Sciatic nerve (tissue), 2 donors: Measurements from ENCODE around the gene IL1B. TPM values are rescaled to one million over a fixed set of nuclear protein-coding genes. Genes with fewer than 3 reads are reported as not detected.
"Not testable (repeated sequence)": the region's sequence is repeated elsewhere in the genome, so short reads cannot be mapped to it uniquely, and the experiment has no call there.

Source experiments
- ATAC-seq: fragments of 200-7000 bp; cut with Tn5 transposase; one replicate; pipeline ENCODE4 v1.9.1; 2020; ENCODE audit warnings: mild to moderate bottlenecking, moderate library complexity
- DNase-seq: peaks from one replicate; pipeline ENCODE4 v3.0.0-alpha.2; 2020; ENCODE audit warnings: low spot score
- intact Hi-C: fragments of 100-400 bp; cut with DNase I; formaldehyde crosslinking; loops from one replicate; pipeline ENCODE4 v1.14.2; 2022
- total RNA-seq: library from RNA; stranded (reverse); fragmentation: NEBNext Ultra II Directional; extraction: Animal tissue kit (Norgen Biotek cat#: 25700); gene quantifications from one replicate; pipeline ENCODE4 v1.2.1, GENCODE V29; 2021
- donor health status: DM: no; HTN: no; CAD: no.
- donor health status: DM: no; HTN: no; CAD: no.

The IL1B gene
- total RNA-seq, 1 donor from 2014 or later, result 23.6 TPM

DNA sequence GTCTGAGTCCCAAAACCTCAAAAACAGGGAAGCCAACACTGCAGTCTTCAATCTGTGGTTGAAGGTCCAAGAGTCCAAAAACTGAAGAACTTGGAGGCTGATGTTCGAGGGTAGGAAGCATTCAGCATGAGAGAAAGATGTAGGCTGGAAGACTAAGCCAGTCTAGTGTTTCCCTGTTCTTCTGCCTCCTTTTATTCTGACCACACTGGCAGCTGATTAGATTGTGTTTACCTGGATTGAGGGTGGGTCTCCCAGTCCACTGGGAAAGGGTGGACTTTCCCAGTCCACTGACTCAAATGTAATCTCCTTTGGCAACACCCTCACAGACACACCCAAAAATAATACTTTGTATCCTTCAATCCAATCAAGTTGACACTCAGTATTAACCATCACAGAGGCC, 27.5 kb upstream of the IL1B start:
- DNase-seq (no peak), ATAC-seq (no peak)
- intact Hi-C loops, result no loop called here

DNA sequence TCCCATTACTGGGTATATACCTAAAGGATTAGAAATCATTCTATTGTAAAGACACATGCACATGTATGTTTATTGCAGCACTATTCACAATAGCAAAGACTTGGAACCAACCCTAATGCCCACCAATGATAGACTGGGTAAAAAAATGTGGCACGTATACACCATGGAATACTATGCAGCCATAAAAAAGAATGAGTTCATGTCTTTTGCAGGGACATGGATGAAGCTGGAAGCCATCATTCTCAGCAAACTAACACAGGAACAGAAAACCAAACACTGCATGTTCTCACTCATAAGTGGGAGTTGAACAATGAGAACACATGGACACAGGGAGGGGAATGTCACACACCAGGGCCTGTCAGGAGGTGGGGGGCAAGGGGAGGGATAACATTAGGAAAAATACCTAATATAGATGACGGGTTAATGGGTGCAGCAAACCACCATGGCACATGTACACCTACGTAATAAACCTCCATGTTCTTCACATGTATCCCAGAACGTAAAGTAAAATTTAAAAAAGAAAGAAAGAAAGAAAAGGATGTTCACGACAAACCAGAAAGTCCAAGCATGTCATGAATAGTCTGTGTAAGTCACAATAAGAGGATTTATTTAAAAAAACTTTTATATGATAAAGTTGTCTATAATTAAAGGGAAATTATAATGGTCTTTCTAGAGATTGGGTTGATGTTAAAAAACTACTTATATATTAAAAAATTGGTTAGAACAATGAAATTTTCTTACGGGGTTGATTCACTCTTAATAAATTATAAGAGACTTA, 23.0 kb upstream of the IL1B start:
- intact Hi-C loops, ATAC-seq, DNase-seq: not testable (repeated sequence)

- intact Hi-C loops, result no loop called here
- ATAC-seq, result no peak
- no peak for DNase-seq
Measured at GRCh38 chr2:112850588-112850987, 14.0 kb upstream of the IL1B start.

DNA sequence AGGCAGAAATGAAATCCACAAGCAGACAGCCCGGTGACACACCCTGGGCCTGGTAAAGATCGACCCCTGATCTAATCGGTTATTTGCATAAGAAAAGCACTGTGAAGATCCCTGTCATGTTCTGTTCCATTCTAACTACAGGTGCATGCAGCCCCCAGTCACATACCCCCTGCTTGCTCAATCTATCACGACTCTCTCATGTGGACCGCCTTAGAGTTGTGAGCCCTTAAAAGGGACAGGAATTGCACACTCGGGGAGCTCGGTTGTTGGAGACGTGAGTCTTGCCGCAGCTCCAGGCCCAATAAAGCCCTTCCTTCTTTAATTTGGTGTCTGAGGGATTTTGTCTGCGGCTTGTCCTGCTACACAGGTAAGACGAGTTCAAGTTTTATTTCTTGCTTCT, 13.4 kb upstream of the IL1B start:
- no peak for DNase-seq
- intact Hi-C loops, result no loop called here

GRCh38 chr2:112848833-112849232, 12.3 kb upstream of the IL1B start:
- ATAC-seq, result no peak
- no peak for DNase-seq
- intact Hi-C loops, result no loop called here

More for the DNA sequence above, 13.4 kb upstream of the IL1B start:
- no peak for ATAC-seq

DNA sequence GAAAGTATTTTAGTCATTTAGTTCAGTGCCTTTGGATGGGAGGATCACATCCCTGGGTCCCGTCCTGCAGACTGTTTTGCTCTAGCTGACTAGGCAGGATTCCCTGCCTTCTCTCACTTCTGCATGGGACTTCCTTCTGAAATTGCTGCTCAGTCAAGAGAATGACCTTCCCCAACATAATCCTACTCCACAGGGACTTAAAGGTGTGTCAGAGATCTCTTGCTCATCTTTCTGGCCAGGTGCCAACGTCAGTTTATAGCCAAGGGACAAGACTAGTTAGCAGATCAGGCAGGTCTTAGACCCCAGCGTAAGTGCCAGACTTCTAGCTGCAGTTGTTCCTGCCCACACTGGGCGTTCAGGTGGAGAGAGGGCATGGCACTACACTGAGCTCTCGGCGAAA, 9.5 kb upstream of the IL1B start:
- no peak for ATAC-seq
- intact Hi-C loops, result no loop called here
- DNase-seq, result no peak

DNA sequence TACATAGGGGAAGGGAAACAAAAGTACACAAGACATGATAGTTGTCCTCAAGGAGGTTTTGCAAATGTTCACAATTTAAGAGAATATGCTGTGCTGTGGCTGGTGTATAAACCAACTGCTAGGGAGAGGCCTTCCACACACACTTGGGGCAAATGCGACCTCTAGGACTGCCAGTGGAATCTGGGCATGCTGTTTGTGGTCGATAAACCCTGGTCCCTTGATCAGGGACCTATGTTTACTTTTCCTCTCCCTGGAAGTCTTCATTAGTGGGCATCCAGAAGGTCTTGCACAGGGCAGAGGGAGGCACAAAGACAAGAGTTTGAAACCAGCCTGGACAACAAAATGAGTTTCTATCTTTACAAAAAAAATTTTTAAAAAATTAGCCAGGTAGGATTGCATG, 7.3 kb upstream of the IL1B start:
- ATAC-seq (no peak), DNase-seq (no peak)
- intact Hi-C loops, result no loop called here

DNA sequence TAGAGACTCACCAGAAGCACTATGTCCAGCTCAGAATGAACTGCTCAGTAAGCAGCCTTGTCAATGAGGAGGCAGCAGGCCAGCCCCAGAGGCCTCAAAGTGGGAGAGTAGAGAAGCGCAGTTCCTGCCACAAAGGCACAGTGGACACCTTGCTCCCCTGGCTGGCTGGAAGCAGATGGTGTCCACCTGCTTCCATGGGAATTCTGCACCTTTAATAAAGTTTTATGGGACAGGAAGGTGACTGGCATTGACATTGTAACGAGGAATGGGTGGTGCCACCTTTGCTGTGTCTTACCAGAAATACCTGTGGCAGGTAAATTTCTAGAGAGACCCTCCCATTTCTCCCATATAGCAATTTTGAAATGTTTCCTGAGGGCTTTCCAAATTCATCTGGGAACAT, 6.7 kb upstream of the IL1B start:
- DNase-seq, result no peak
- intact Hi-C loops, result no loop called here
- no peak for ATAC-seq

- no peak for DNase-seq
- intact Hi-C loops, result no loop called here
- ATAC-seq, result peak; percentile 51
Measured at GRCh38 chr2:112841295-112842044, 4.9 kb upstream of the IL1B start.

DNA sequence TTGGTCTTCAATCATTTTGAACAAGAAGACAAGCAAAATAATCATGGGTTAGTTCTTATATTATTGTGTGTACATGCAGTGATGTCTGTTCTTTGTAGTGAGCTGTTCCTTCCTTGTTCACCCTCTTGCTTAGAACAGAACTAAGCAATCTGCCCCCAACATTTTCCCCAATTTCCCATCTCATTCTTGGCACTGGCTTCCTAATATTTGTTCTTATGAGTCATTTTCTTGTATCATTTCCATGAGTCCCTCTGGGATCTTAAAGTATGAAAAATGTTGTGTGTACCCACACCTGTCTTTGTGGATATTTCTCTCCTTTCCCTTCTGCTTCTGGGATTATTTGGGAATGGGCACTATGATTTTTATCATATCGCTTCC, 3.5 kb upstream of the IL1B start:
- intact Hi-C loops, result no loop called here
- no peak for DNase-seq
- no peak for ATAC-seq

- intact Hi-C loops, result no loop called here
Measured at GRCh38 chr2:112839407-112840067, 3.0 kb upstream of the IL1B start.

GRCh38 chr2:112836163-112836560, 417 bp downstream of the IL1B start:
- ATAC-seq, result no peak

More at GRCh38 chr2:112839407-112840067, 3.0 kb upstream of the IL1B start:
- DNase-seq (no peak), ATAC-seq (peak; percentile 59)

DNA sequence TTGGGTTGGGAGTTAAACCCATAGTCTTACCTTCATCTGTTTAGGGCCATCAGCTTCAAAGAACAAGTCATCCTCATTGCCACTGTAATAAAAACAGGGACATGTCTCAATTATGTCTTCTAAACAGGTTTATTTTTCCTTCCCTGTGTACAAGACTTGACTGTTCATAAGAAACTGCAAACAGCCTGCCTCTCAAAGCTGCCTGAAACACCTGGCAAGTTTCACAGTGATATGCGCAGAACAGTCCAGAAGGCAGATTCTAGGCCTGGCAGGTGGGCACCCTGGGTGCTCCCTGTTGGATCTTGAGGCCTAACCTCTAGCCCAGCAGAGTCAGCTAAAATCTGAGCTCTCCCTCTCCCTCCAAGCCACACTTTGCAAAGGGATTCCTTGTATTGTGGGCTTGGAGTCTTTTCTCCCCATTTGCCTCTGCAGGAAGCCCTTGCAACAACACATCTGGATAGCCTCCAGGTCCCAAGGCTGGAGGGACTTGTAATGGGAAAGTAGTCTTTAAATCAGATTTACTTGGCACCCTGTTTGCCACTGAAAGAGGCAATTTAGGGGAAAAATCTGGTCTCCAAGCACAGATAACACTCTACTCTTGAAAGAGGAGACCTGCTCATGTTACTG, 930 bp downstream of the IL1B start:
- DNase-seq (no peak), ATAC-seq (no peak)
- intact Hi-C loops, result no loop called here

More at GRCh38 chr2:112836163-112836560, 417 bp downstream of the IL1B start:
- intact Hi-C loops, result no loop called here
- DNase-seq, result no peak

DNA sequence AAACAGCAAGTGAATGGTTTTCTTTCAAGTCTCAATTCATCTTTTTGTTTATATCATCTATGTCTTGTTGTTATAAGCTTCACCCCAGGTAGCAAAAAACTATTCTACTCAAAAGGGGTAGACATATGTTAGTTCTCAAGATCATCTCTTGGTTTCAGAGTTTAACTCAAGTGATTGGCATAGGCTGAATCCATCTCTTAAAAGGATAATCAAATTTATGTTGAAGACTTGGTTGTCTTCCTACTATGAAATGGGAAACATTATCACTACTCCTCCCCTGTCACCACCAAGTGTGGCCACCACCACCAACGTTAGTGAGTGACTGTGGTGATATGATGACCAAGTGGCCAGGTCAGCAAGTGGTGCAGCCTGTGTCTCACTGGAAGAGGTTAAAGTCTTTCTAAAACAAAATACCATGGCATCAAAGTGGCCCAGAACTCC, 1.5 kb downstream of the IL1B start:
- intact Hi-C loops, result no loop called here
- no peak for DNase-seq
- ATAC-seq, result no peak

DNA sequence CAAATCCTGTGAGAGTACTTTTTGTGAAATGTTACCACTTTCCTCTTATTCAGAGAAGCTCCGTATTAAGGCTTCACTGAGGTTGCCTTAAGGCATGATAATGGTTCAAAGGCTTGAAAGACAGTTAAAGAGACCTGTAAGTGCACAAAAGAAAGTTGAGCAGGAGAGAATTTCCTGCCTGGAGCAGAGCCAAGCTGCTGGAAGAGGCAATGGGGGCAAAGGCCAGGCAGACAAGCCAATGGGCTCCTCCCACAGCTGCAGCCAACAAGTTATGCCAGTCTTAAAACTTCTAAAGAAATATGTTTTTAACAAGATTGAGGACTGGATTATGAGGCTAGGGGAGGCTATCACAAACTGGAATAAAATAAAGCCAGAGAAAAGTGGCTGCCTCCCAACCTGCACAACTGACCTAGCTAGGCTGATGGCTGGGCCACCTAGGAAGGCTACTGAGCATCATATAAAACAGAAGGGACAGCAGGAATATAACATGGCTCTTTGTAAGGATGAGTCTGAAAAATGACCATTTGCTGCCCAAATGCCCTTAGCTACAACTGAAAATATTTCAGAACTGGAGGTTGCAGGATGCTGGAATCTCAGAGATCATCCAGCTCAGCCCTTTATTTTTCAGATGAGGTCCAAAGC, 2.1 kb downstream of the IL1B start:
- DNase-seq (no peak), ATAC-seq (no peak)
- intact Hi-C loops, result no loop called here

GRCh38 chr2:112833976-112834375, 2.6 kb downstream of the IL1B start:
- intact Hi-C loops, result no loop called here
- DNase-seq (no peak), ATAC-seq (no peak)

DNA sequence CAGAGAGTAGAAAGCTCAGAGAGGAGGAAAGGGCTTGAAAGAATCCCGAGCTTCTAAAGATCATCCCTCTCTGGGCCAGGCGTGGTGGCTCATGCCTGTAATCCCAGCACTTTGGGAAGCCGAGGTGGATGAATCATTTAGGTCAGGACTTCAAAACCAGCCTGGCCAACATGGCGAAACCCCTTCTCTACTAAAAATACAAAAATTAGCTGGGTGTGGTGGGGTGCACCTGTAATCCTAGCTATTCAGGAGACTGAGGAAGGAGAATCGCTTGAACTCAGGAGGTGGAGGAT, 3.0 kb downstream of the IL1B start:
- DNase-seq, intact Hi-C loops, ATAC-seq: not testable (repeated sequence)

GRCh38 chr2:112832841-112833638, 3.5 kb downstream of the IL1B start:
- DNase-seq (no peak), ATAC-seq (no peak)
- intact Hi-C loops, result no loop called here
